HG02610 (cell line): ENCODE results near the gene GPT2.
A peak's percentile ranks its signal among the peaks of the same experiment; 100 is the strongest.
"Not testable (repeated sequence)": the region's sequence is repeated elsewhere in the genome, so short reads cannot be mapped to it uniquely, and the experiment has no call there.

Source experiments
- ATAC-seq: cut with Tn5 transposase; IDR thresholded peaks from one replicate; pipeline ENCODE4 v1.9.1; 2021; ENCODE audit warnings: mild to moderate bottlenecking, moderate library complexity; ENCODE audit not compliant: unreplicated experiment

Gene GPT2

GRCh38 chr16:46918905-46919792, 35.0 kb downstream of the GPT2 start:
- ATAC-seq, result peak; percentile 79

- no peak for ATAC-seq
These were observed 36.4 kb downstream of the GPT2 start for GRCh38 chr16:46920402-46921068.

- no peak for ATAC-seq
These were observed 38.1 kb downstream of the GPT2 start for GRCh38 chr16:46922239-46922638.

GRCh38 chr16:46923513-46924295, 39.5 kb downstream of the GPT2 start:
- ATAC-seq, result no peak

GRCh38 chr16:46924402-46924801, 40.2 kb downstream of the GPT2 start:
- ATAC-seq, result no peak

GRCh38 chr16:46926470-46927225, 42.5 kb downstream of the GPT2 start:
- no peak for ATAC-seq

- ATAC-seq, result no peak
These were observed 43.1 kb downstream of the GPT2 start for GRCh38 chr16:46927273-46927672.

- ATAC-seq, result no peak
These were observed 44.6 kb downstream of the GPT2 start for GRCh38 chr16:46928811-46929210.

GRCh38 chr16:46929378-46930332, 45.5 kb downstream of the GPT2 start:
- peak; percentile 75 for ATAC-seq

GRCh38 chr16:46930861-46931260, 46.7 kb downstream of the GPT2 start:
- no peak for ATAC-seq

- no peak for ATAC-seq
These were observed 48.6 kb downstream of the GPT2 start for GRCh38 chr16:46932802-46933201.

- no peak for ATAC-seq
These were observed 53.4 kb downstream of the GPT2 start for GRCh38 chr16:46937536-46937935.

GRCh38 chr16:46944713-46945112, 60.6 kb downstream of the GPT2 start:
- ATAC-seq, result not testable (repeated sequence)

GRCh38 chr16:46947900-46948547, 63.9 kb downstream of the GPT2 start:
- peak; percentile 57 for ATAC-seq

GRCh38 chr16:46948548-46949166, 64.5 kb downstream of the GPT2 start:
- ATAC-seq, result no peak

- no peak for ATAC-seq
These were observed 65.2 kb downstream of the GPT2 start for GRCh38 chr16:46949241-46949892.

GRCh38 chr16:46950009-46950408, 65.8 kb downstream of the GPT2 start:
- no peak for ATAC-seq

- ATAC-seq, result no peak
These were observed 70.4 kb downstream of the GPT2 start for GRCh38 chr16:46954562-46954961.
